Lower leg skin (tissue), 4 donors: ENCODE measurements around the gene ZSCAN29. TPM values are rescaled to one million over a fixed set of nuclear protein-coding genes. Genes with fewer than 3 reads are reported as not detected.
A peak's percentile ranks its signal among the peaks of the same experiment; 100 is the strongest.

ENCODE experiments used
- DNase-seq, 2 donors: peaks; one replicate each; pipeline ENCODE4 v3.0.0-alpha.2; 2019; ENCODE audit warnings: low spot score in 2 of 2
- H3K4me3 ChIP-seq: fragments of 200-600 bp; sonication (generic); 2 replicates; pipeline ENCODE4 v1.5.1; 2017; ENCODE audit warnings: mild to moderate bottlenecking, low read depth; ENCODE audit not compliant: poor library complexity, severe bottlenecking
- CTCF ChIP-seq, 3 donors: fragments of 450-650 bp; IDR thresholded peaks; one replicate each; pipeline ENCODE4 v1.5.1; 2016; ENCODE audit warnings: antibody characterized with exemption in 3 of 3, mild to moderate bottlenecking in 3 of 3, moderate library complexity in 2 of 3
- POLR2A ChIP-seq, 2 donors: fragments of 450-650 bp; IDR thresholded peaks; one replicate each; pipeline ENCODE4 v1.6.1; 2016 to 2017; ENCODE audit warnings: antibody characterized with exemption in 2 of 2, mild to moderate bottlenecking in 1 of 2, moderate library complexity in 1 of 2
- WGBS, 2 donors: methylation state at CpG; one replicate each; pipeline ENCODE4 v1.1.5; 2018; 5-methylcytosine and 5-hydroxymethylcytosine counted together
- intact Hi-C: fragments of 100-400 bp; cut with DNase I; formaldehyde crosslinking; loops from one replicate; pipeline ENCODE4 v1.15.0; 2023; ENCODE audit warnings: low total_unique reads
- total RNA-seq, 4 donors: library from RNA; depleted of rRNA; stranded (reverse); fragments of >200 nt; gene quantifications; one replicate each; pipeline ENCODE4 v1.1.0, GENCODE V29; 2016

The ZSCAN29 gene
- 10 to 100 TPM in 3 of 4 donors, 1 to 10 TPM in 1; 9.6 to 20.6 (median 12.9) TPM for total RNA-seq

DNA sequence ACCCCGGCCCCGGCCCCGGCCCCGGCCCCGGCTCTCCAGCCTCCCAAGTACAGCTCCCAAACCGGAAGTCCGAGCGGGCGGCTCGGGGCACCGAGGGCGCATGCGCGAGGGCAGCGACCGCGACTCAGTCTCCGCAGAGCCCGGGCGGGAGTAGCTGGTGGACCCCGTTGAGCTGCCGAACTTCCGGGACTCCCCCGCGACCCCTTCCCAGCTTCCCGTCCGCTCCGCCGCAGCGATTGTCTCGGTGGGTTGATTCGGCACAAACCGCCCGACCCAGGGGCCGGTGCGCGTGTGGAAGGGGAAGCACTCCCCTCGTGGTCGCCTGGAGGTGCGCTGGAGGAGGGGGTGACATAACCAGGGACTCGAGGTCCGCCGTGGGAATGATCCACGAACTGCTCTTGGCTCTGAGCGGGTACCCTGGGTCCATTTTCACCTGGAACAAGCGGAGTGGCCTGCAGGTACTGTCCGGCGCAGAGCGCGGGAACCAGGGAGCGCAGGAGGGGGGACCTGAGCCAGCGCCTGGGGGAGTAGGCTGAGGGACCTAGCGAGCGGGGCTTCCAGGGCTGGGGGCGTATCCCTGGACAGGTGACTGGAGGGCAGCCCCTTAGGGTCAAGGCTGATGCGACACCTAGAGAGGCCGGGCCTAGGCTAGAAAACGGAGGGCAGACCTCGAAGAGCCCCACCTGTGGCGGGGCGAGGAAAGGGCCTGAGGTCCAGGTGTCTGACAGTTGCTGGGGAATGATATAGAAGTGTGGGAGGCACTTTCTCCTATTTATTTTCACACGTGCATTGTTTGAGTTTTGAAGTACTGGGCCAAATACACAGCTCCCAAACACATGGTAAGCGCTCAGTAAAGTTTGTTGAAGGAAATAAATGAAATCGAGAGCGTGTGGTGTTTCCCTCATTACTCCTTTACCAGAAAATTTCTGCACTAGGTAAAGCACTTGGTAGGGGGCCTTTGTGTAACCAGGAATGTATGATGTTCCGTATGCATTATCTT lies at the start of gene ZSCAN29, which contains the start of gene TUBGCP4:
Gene ZSCAN29 (minus strand): TSS at position 69 of the 1,000 bp plus-strand sequence. CDS start 1,130 bp downstream, outside the sequence.
Gene TUBGCP4 (plus strand): TSS at position 127 of the 1,000 bp plus-strand sequence. CDS start 254 bp downstream, at position 381.
- WGBS, 2 donors, result 4 to 7% methylated on average over 23 to 42 of the region's 66 CpGs
- peak within 1 kb of the TSS; percentile 45 for H3K4me3 ChIP-seq
- DNase-seq, result peak; percentile 40 to 95
- intact Hi-C loops, result no loop called here
- no peak for TF ChIP-seq POLR2A (IDR thresholded peaks at IDR 0.05)
- TF ChIP-seq CTCF (IDR thresholded peaks at IDR 0.05), result peak in 1 of 3 donors; percentile 19

DNA sequence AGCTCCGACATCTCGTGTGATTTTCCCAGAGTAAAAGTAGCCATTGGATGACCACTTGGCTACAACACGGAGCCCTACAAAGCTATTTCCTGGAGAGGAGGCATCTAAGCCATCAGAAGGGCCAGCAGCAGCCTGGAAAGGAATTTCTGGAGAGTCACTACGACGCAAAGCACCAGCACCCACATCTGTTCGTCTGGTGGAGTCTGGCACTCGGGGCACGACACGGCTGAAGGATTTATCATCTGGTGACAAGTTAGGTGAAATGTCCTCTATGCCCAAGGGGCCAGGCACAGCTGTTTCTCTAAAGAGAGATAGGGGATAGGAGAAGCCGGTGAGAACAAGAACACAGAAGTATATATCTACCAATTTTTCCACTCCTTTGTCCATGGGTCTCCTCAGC lies 49.6 kb upstream of the ZSCAN29 start:
- TF ChIP-seq POLR2A (IDR thresholded peaks at IDR 0.05) (no peak), CTCF (IDR thresholded peaks at IDR 0.05) (no peak)
- H3K4me3 ChIP-seq, result no peak overlapping the region
- WGBS, 2 donors, result 79 to 81% methylated on average over 10 of the region's 10 CpGs
- intact Hi-C loops, result no loop called here
- no peak for DNase-seq

DNA sequence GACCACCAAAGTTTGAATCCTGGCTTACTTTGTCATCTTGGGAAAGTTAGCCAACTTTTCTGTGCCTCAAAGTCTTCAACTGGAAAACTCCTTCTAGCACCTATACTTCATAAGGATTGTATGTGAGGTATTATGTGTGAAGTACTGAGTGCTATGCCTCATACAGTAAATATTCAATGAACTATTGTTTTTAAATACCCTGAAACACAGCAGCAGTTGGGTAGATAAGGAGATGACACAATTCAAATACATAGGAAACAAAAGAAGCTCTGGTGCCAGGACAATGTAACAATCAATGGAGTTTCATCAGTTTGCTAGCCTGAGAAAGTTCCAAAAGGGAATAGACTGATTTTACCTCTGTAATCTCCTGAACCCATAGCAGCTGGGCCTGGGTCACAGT lies 43.4 kb upstream of the ZSCAN29 start:
- intact Hi-C loops, result no loop called here
- TF ChIP-seq CTCF (IDR thresholded peaks at IDR 0.05) (no peak), POLR2A (IDR thresholded peaks at IDR 0.05) (no peak)
- H3K4me3 ChIP-seq, result no peak overlapping the region
- DNase-seq, result no peak

DNA sequence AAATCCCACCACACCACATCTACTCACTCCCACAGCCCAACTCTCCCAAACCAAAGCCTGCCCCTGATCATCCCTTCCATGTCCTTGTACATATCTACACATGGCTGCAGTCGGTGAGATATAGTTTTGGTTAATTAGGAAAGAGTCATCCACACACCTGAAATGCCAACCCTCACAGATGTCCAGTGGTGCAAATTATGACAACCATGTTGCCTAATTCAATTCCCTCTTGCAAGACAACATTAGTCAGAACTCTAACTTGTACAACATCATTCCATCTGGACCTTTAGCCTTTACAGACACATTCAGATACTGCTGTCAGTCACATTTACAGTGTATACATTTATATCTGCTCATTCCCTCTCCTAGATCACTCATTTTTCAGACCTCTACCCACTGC lies 41.3 kb upstream of the ZSCAN29 start:
- no peak for DNase-seq
- intact Hi-C loops, result no loop called here
- no peak overlapping the region for H3K4me3 ChIP-seq
- WGBS, 2 donors, result 90 to 96% methylated on average over 1 of the region's 1 CpG
- TF ChIP-seq CTCF (IDR thresholded peaks at IDR 0.05) (no peak), POLR2A (IDR thresholded peaks at IDR 0.05) (no peak)

- intact Hi-C loops, result no loop called here
- DNase-seq, result no peak
- H3K4me3 ChIP-seq, result no peak overlapping the region
- WGBS, 2 donors, result 86 to 92% methylated on average over 5 of the region's 5 CpGs
- no peak for TF ChIP-seq CTCF (IDR thresholded peaks at IDR 0.05)
- no peak for TF ChIP-seq POLR2A (IDR thresholded peaks at IDR 0.05)
These were observed 39.9 kb upstream of the ZSCAN29 start for GRCh38 chr15:43410572-43411214.
